Heart left ventricle (tissue), 16 donors: ENCODE measurements around the gene CLNK. TPM values are rescaled to one million over a fixed set of nuclear protein-coding genes. Genes with fewer than 3 reads are reported as not detected.

Source experiments
- ATAC-seq, 4 donors: fragments of 200-7000 bp; cut with Tn5 transposase; one replicate each; pipeline ENCODE4 v1.9.1; 2020 to 2022; ENCODE audit warnings: moderate library complexity in 4 of 4, mild to moderate bottlenecking in 3 of 4, moderate number of reproducible peaks in 1 of 4
- DNase-seq, 5 donors: peaks; one replicate each; pipeline ENCODE4 v3.0.0-alpha.2; 2020
- H3K27ac ChIP-seq, 12 donors: fragments of 200-600 bp; sonication (generic) in 4 of 12; one replicate each; pipeline versions ENCODE4 v1.5.0 to v1.8.0; 2016 to 2022; ENCODE audit warnings: mild to moderate bottlenecking in 2 of 12
- H3K27me3 ChIP-seq, 9 donors: fragments of 200-600 bp; sonication (generic) in 2 of 9; one replicate each; pipeline versions ENCODE4 v1.5.1 to v1.8.0; 2016 to 2022; ENCODE audit warnings: mild to moderate bottlenecking in 3 of 9
- H3K36me3 ChIP-seq, 9 donors: fragments of 200-600 bp; sonication (generic) in 2 of 9; one replicate each; pipeline versions ENCODE4 v1.5.0 to v1.8.0; 2018 to 2022; ENCODE audit warnings: mild to moderate bottlenecking in 2 of 9
- H3K4me1 ChIP-seq, 12 donors: fragments of 200-600 bp; sonication (generic) in 4 of 12; one replicate each; pipeline versions ENCODE4 v1.5.0 to v1.8.0; 2016 to 2022; ENCODE audit warnings: mild to moderate bottlenecking in 3 of 12
- H3K4me3 ChIP-seq, 12 donors: fragments of 200-600 bp; sonication (generic) in 4 of 12; one replicate each; pipeline versions ENCODE4 v1.5.0 to v1.8.0; 2017 to 2022; ENCODE audit warnings: mild to moderate bottlenecking in 9 of 12, moderate library complexity in 4 of 12
- H3K9me3 ChIP-seq, 12 donors: fragments of 200-600 bp; sonication (generic) in 4 of 12; one replicate each; pipeline versions ENCODE4 v1.5.0 to v1.8.0; 2016 to 2022; ENCODE audit warnings: mild to moderate bottlenecking in 1 of 12
- CTCF ChIP-seq, 12 donors: fragments of 200-600 bp; sonication (generic) in 4 of 12; IDR thresholded peaks; one replicate each; pipeline versions ENCODE4 v1.5.0 to v1.8.0; 2018 to 2022; ENCODE audit warnings: antibody characterized with exemption in 12 of 12, mild to moderate bottlenecking in 5 of 12
- POLR2A ChIP-seq, 2 donors: fragments of 450-650 bp; IDR thresholded peaks; one replicate each; pipeline ENCODE4 v1.6.1; 2017; ENCODE audit warnings: antibody characterized with exemption in 2 of 2, mild to moderate bottlenecking in 2 of 2, moderate library complexity in 2 of 2
- WGBS, 4 donors: extraction: QIAGEN DNeasy Blood & Tissue Kit in 2 of 4; methylation state at CpG; one replicate each; pipeline versions ENCODE4 v1.1.5 to v1.1.7; 2013 to 2018; 5-methylcytosine and 5-hydroxymethylcytosine counted together
- intact Hi-C, 10 donors: fragments of 100-400 bp; cut with DNase I; formaldehyde crosslinking; loops; one replicate each; pipeline versions ENCODE4 v1.11.1 to v1.14.2; 2022
- polyA plus RNA-seq, 2 donors: library from polyadenylated mRNA; stranded (reverse); fragments of 200-250 nt; gene quantifications; one replicate each; pipeline ENCODE4 v1.2.3, GENCODE V29; 2013
- total RNA-seq, 9 donors: library from RNA; depleted of rRNA in 2 of 9; stranded (reverse); fragments of >200 nt in 2 of 9; fragmentation: NEBNext Ultra II Directional in 3 of 9; extraction: Animal tissue kit (Norgen Biotek cat#: 25700) in 3 of 9; gene quantifications; one replicate each; pipeline versions ENCODE4 v1.1.0 to v1.2.4, GENCODE V29; 2016 to 2023
- donor health status: ischemic (EF 13 %, LVEDD 7.1; RV severe dilation, severe dysfunction).
- donor health status: healthy with polysubstance abuse.
- donor health status: DM: no; HTN: yes; CAD: no.
- donor health status: DM: no; HTN: no; CAD: no.
- donor health status: ischemic (EF 25% LVEDD 6.9; RV normal size, moderate dysfunction).
- donor health status: ischemic (EF 25% LVEDD 5.7; RV mildly dilated, moderate dysfunction).
- donor health status: healthy.
- donor health status: DM: yes; HTN: yes; CAD: no.
- donor health status: ischemic (EF 35%, LVEDD 5.7; RV mildly dilated, moderate dysfunction).
- donor health status: nonischemic (EF 11% LVEDD 7.7; RV severe dilation, severe dysfunction).
- donor health status: DM: yes; HTN: yes; CAD: no.
- donor health status: PGD.
- donor health status: ischemic (EF 29% LVEDD 5.4; RV normal size, mild dysfunction).
- donor health status: nonischemic (EF 23%, LVEDD 6.1; RV moderate dilation, normal function).

The CLNK gene
- total and polyA plus RNA-seq, 11 donors: 0.01 to 0.16 (median 0.11) TPM; not detected in 8

DNA sequence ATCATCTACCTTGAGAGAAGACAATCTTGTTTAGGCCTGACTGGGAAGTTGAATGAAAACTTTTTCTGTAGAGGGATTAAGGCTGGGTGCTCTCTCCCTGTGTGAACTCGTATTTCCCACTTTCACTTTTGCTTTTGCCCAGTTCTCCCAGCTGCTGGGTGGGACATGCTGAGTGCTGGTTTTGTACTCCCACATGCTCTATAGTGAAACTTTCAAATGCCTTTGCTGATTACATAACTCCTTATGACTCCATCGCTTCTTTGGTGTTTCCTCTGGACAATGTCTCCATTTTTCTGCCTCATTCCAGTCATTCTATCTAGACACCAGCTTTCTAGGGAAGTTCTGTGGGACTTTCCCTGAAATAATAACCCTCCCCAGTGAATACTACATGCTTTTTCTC is 100.5 kb downstream of the CLNK start:
- Histone ChIP-seq H3K4me1 (peaks cover 0 to 11% (median 0%) of the 10 kb centered on the region in 12 donors), H3K27me3 (peaks cover 0 to 5% (median 0%) of the 10 kb centered on the region in 9 donors), H3K4me3 (peak overlapping the region in 7 of 12 donors; percentile 14 to 35 (median 30)), H3K36me3 (no peaks in the 10 kb centered on the region), H3K9me3 (no peaks in the 10 kb centered on the region), H3K27ac (peak overlapping the region in 1 of 12 donors; percentile 44)
- intact Hi-C loops: loop anchor here (5.0 to 10.0 kb wide), 5 partner anchors 841 to 1141 kb away; partner anchors contain the start of gene HS3ST1 (in 8 of the 10)
- WGBS, 4 donors: 25 to 30% (median 25%) methylated on average over 2 of the region's 2 CpGs
- ATAC-seq (peak; percentile 69 to 93 (median 82)), DNase-seq (peak in 3 of 5 donors; percentile 30 to 38 (median 35))
- no peak for TF ChIP-seq POLR2A (IDR thresholded peaks at IDR 0.05)
- no peak for TF ChIP-seq CTCF (IDR thresholded peaks at IDR 0.05)

GRCh38 chr4:10582951-10583350 is 101.6 kb downstream of the CLNK start:
- H3K4me1 ChIP-seq: peaks cover 0 to 11% (median 0%) of the 10 kb centered on the region in 12 donors
- H3K9me3 ChIP-seq: no peaks in the 10 kb centered on the region
- no peaks in the 10 kb centered on the region for H3K36me3 ChIP-seq
- H3K27me3 ChIP-seq: peaks cover 0 to 10% (median 0%) of the 10 kb centered on the region in 9 donors
- no peak overlapping the region for H3K4me3 ChIP-seq
- ATAC-seq (no peak), DNase-seq (no peak)
- no peak for TF ChIP-seq CTCF (IDR thresholded peaks at IDR 0.05)
- TF ChIP-seq POLR2A (IDR thresholded peaks at IDR 0.05): no peak
- intact Hi-C loops: loop anchor here (5.0 to 10.0 kb wide), 5 partner anchors 842 to 1142 kb away; partner anchors contain the start of gene HS3ST1 (in 8 of the 10)
- 88 to 91% (median 89%) methylated on average over 8 of the region's 8 CpGs for WGBS, 4 donors
- H3K27ac ChIP-seq: no peak overlapping the region

GRCh38 chr4:10582059-10582686 is 102.4 kb downstream of the CLNK start:
- Histone ChIP-seq H3K9me3 (no peaks in the 10 kb centered on the region), H3K27ac (no peak overlapping the region), H3K4me1 (peaks cover 0 to 11% (median 0%) of the 10 kb centered on the region in 12 donors), H3K36me3 (no peaks in the 10 kb centered on the region), H3K27me3 (peaks cover 0 to 10% (median 0%) of the 10 kb centered on the region in 9 donors), H3K4me3 (no peak overlapping the region)
- WGBS, 4 donors: 41 to 50% (median 47%) methylated on average over 3 of the region's 3 CpGs
- TF ChIP-seq CTCF (IDR thresholded peaks at IDR 0.05) (peak; percentile 57 to 87 (median 77)), POLR2A (IDR thresholded peaks at IDR 0.05) (no peak)
- ATAC-seq (peak in 2 of 4 donors; percentile 58), DNase-seq (peak in 3 of 5 donors; percentile 23 to 30 (median 23))
- intact Hi-C loops: loop anchor here (5.0 to 10.0 kb wide), 5 partner anchors 843 to 1143 kb away; partner anchors contain the start of gene HS3ST1 (in 8 of the 10)

- intact Hi-C loops: loop anchor here (5.0 to 10.0 kb wide), 5 partner anchors 844 to 1144 kb away; partner anchors contain the start of gene HS3ST1 (in 8 of the 10)
- WGBS, 4 donors: 89 to 95% (median 91%) methylated on average over 3 of the region's 3 CpGs
- Histone ChIP-seq H3K36me3 (no peaks in the 10 kb centered on the region), H3K4me1 (peaks cover 0 to 11% (median 0%) of the 10 kb centered on the region in 12 donors), H3K27ac (no peak overlapping the region), H3K4me3 (no peak overlapping the region), H3K27me3 (peaks cover 0 to 10% (median 0%) of the 10 kb centered on the region in 9 donors), H3K9me3 (no peaks in the 10 kb centered on the region)
- DNase-seq: no peak
- ATAC-seq: no peak
- no peak for TF ChIP-seq CTCF (IDR thresholded peaks at IDR 0.05)
- TF ChIP-seq POLR2A (IDR thresholded peaks at IDR 0.05): no peak
Measured at GRCh38 chr4:10581022-10581421, 103.5 kb downstream of the CLNK start.
